Cerebellar cortex (tissue), 1 donor: Measurements from ENCODE around the gene NKTR.

ENCODE experiments used
- DNase-seq: peaks from one replicate; pipeline ENCODE4 v3.0.0-alpha.2; 2015; ENCODE audit warnings: low spot score

Gene NKTR

DNA sequence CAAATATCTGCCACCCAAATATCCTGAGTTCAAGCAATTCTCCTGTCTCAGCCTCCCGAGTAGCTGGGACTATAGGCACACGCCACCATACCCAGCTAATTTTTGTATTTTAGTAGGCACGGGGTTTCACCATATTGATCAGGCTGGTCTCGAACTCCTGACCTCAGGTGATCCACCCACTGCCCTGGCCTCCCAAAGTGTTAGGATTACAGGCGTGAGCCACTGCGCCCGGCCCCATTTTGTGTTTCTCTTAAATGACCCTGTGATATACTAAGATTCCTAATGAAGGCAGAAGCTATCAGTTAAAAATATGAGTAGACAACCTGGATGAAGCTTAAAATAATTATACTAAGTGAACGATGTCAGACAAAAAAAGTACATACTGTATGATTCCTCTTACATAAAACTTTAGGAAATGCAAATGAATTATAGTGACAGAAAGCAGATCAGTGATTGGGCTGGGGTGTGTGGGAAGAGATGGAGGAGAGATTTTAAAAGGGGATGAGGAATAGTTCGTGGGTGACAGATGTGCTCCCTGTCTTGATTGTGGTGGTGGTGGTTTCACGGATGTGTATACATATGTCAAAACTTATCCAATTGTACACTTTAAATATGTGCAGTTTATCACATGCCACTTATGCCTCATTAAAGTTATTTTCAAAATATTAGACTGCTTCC lies 81.0 kb downstream of the NKTR start:
- DNase-seq, result no peak

DNA sequence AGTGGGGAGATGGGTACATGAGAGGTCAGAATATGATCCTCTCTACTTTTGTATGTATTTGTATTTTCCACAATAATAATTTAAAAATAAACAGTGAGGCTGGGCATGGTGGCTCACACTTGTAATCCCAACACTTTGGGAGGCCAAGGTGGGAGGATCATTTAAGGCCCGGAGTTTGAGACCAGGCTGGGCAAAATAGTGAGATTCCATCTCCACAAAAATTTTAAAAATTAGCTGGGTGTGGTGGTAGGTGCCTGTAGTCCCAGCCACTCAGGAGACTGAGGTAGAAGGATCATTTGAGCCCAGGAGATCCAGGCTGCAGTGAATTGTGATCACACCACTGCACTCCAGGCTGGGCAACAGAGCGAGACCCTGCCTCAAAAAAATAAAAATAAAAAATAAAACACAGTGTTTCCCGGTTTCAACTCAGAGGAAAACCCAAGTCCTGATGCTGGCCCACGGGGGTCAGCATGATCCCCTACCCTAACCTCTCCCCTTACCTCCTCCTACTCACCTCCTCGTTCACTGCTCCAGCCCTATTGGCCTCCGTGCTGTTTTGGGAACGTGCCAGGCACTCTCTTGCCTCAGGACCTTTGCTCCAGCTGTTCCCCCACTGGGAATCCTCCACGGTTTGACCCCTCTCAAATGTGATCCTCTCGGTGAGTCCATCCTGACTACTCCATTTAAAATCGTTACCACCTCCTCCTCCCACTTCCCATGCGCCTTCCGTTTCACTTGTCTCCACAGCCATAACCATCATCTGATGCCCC lies 82.0 kb downstream of the NKTR start:
- no peak for DNase-seq

DNA sequence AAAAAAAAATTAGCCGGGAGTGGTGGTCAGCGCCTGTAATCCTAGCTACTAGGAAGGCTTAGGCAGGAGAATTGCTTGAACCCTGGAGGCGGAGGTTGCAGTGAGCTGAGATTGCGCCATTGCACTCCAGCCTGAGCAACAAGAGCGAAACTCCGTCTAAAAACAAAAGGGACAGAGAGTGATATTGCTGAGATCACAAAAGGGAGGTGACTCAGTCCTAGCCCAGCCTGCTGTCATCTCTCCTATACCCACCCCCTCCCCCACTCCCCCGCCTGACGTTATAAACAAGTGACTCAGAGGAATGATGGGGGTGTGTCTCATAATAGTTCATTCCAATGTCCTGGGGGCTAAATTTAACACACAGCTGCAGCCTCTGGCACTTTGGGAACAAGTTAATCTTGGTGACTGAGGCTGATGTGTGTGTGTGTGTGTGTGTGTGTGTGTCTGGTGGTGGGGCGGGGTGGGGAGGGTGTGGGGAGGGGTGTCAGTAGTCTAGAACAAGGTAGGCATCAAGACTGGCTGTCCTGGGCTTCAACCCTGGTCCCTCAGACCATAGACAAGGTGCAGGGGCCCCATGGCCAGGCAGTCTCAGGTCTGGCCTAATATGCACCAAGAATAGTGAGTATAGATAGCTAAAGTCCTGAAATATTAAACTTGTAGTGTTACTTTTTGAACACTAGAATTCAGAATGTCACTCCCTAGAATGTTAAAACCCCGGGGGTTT lies 83.6 kb downstream of the NKTR start:
- DNase-seq, result no peak

DNA sequence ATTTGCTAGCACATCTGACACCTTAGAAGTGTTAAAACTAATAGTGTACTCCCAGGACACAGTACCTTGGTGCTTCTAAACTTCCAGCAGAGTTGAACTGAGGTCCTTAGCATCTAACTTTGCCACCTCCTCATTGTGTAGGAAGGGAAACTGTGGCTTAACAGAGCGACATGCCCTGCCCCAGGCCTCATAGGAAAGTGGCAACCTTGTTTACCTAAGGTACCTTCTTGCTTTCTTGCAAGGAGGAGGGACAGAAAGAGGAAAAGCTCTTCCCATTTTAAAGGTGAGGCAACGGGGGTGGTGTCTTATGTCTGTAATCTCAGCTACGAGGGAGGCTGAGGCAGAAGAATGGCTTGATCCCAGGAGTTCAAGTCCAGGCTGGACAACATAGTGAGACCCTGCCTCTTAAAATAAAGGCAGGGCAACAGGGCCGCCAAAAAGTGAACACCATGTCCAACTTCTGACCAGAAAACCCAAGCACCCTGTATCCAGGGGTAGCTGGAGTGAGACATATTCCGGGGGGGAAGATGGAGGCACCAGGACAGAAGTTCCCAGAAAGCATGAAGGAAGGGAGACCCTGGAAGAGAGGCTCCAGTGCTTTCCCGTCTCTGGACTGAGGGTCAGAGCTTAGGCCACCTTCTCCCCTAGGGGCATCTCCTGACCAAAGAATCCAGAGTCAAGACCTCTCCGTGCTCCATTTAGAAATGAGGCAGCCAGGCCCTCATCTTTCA lies 84.3 kb downstream of the NKTR start:
- DNase-seq, result no peak

DNA sequence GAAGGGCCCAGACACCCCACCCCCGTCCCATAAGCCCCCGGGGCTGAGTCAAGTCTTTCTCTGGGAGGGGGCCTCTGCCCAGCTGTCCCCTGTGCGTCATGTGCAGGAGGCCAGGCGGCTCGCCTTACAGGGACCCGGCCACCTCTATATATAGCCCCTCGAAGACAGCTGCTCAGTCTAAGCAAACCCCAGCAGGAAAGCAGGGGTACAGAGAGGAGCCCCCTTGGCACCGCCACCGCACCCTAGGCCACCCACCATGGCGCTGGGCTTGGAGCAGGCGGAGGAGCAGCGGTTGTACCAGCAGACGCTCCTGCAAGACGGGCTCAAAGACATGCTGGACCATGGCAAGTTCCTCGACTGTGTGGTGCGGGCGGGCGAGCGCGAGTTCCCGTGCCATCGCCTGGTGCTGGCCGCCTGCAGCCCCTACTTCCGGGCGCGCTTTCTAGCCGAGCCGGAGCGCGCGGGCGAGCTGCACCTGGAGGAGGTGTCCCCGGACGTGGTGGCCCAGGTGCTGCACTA lies 84.9 kb downstream of the NKTR start, which contains the start of gene KLHL40:
Gene KLHL40, plus strand, starts transcription at position 175 of the 519 bp plus-strand sequence. Its CDS starts 82 bp downstream, at position 257.
- no peak for DNase-seq

DNA sequence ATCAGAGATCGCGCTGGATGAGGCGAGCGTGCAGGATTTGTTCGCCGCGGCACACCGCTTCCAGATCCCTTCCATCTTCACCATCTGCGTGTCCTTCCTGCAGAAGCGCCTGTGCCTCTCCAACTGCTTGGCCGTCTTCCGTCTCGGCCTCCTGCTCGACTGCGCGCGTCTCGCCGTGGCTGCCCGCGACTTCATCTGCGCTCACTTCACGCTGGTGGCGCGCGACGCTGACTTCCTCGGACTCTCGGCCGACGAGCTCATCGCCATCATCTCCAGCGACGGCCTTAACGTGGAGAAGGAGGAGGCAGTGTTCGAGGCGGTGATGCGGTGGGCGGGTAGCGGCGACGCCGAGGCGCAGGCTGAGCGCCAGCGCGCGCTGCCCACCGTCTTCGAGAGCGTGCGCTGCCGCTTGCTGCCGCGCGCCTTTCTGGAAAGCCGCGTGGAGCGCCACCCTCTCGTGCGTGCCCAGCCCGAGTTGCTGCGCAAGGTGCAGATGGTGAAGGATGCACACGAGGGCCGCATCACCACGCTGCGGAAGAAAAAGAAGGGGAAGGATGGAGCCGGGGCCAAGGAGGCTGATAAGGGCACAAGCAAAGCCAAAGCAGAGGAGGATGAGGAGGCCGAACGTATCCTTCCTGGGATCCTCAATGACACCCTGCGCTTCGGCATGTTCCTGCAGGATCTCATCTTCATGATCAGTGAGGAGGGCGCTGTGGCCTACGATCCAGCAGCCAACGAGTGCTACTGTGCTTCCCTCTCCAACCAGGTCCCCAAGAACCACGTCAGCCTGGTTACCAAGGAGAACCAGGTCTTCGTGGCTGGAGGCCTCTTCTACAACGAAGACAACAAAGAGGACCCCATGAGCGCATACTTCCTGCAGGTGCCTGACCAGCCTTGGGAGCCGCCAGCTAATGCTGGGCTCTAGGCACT lies 85.7 kb downstream of the NKTR start:
- DNase-seq, result no peak

DNA sequence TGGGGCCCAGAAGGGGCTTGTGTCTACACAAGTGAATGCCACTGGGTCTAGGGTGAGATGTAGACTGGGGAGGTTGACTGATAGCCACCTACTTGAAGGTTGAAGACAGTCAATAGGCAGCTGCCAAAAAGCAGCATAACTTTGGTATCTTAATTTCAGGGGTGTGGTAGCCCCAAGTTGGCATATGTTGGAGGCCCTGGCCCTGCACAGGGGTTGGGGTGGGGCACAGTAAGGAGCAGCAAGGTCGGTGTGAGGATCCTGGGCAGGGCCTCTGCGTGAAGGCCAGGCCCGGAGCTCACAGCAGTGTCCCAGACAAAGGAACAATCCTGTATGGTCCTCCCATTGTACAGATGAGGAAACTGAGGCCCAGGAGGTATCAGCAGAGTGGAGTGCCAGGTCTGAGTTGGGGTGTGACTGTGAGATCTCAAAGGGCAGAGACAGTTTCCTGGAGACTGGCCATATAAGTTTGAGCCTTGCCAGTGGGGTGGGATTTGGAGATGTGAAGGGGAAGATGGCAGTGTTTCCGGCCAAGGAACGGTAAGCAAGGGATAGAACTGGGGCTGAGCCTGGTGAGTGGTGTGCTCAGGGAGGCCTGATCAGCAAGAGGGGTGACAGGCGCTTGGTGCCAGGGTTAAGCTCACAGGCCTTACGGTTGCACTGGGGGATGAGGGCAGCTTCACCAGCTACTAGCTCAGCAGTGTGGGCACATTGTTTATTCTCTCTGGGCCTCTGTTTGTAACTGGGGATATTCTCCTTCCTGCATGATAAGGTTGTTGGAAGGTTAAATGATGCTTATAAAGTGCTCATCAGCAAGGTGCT lies 86.6 kb downstream of the NKTR start:
- DNase-seq, result no peak

DNA sequence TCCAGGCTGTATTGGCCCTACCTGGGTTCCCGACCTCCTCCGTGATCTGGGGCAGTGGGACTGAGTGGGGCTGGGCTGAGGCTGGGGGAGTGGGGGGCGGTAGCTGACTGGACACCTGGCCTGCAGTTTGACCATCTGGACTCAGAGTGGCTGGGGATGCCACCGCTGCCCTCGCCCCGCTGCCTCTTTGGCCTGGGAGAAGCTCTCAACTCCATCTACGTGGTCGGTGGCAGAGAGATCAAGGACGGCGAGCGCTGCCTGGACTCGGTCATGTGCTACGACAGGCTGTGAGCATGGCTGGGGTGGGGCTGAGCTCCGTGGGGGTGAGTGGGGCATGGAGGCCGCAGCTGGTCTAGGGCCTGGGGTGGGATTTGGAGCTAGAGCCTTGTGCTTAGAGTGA lies 87.5 kb downstream of the NKTR start:
- no peak for DNase-seq

DNA sequence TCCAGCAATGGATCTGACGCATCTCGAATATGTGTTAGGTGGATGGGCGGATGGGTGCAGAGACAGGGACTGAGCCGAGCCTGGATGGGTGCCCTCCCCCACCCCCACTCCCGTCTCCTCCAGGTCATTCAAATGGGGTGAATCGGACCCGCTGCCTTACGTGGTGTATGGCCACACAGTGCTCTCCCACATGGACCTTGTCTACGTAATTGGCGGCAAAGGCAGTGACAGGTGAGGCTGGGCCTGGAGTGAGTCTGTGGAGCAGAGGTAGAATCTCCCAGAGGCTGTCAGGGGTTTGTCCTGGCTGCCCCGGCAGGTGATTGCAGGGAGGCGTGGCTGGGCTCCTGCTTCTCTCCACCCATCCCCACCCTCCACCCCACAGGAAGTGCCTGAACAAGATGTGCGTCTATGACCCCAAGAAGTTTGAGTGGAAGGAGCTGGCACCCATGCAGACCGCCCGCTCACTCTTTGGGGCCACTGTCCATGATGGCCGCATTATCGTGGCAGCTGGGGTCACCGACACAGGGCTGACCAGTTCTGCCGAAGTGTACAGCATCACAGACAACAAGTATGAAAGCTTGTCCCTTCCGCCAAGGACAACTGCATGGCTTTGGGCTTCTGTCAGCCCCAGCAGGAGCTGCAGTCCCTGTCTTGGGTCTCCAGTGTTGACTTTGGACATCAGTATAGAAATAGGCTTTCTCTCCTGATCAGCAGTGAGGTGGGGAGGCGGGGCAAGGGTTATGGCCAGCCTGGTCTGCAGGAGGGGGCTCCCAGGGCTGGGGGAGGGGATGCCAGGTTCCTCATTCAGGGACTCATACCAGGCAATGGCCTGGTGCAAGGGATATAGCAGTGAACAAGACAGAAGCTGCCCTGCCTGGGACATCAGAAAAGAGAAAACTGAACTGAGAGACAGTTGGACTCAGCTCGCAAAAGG lies 88.3 kb downstream of the NKTR start:
- no peak for DNase-seq

DNA sequence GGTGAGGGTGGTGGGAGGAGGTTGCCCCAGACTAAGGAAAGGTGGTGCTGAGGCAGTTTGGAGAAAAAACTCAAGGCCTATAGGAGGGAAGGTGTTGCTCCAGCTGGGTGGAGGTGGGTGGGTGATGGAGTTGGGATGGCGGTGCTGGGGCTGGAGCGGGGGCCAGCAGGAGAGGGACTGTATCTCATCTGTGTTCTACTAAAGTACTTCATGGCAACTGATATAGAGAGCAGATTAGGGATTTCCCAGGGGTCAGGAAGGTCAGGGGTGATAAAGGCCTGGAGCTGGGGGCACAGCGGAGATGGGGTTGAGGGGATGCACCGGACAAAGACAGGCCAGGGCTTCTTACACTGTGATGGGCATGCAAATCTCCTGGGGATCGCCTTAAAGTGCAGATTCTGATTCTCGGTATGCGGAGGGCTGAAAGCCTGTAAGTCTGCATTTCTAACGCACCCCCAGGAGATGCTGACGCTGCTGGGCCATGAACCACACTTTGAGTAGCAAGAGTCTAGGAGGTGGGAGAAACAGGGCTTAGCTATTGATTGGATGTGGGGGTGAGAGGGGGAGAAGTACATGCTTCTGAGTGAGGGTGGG lies 89.0 kb downstream of the NKTR start:
- no peak for DNase-seq

DNA sequence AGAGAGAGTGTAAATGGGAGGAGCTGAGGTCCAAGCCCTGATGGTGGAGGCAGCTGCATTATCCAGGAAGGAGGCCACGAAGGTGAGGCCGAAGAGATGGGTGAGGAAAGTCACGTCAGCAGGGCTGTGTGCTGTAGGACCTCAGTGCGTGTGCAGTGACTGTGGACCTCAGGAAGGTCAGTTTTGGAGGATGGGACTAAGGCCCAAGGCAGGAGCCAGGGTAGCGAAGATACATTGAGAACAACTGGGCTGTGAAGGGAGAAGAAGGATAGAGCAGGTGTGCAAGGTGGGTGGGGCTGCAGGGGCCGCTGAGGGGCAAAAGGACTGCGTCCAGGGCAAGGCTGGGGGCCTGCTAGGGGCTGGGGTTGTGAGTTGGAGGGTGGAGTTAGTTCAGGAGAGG lies 89.7 kb downstream of the NKTR start:
- DNase-seq, result no peak

DNA sequence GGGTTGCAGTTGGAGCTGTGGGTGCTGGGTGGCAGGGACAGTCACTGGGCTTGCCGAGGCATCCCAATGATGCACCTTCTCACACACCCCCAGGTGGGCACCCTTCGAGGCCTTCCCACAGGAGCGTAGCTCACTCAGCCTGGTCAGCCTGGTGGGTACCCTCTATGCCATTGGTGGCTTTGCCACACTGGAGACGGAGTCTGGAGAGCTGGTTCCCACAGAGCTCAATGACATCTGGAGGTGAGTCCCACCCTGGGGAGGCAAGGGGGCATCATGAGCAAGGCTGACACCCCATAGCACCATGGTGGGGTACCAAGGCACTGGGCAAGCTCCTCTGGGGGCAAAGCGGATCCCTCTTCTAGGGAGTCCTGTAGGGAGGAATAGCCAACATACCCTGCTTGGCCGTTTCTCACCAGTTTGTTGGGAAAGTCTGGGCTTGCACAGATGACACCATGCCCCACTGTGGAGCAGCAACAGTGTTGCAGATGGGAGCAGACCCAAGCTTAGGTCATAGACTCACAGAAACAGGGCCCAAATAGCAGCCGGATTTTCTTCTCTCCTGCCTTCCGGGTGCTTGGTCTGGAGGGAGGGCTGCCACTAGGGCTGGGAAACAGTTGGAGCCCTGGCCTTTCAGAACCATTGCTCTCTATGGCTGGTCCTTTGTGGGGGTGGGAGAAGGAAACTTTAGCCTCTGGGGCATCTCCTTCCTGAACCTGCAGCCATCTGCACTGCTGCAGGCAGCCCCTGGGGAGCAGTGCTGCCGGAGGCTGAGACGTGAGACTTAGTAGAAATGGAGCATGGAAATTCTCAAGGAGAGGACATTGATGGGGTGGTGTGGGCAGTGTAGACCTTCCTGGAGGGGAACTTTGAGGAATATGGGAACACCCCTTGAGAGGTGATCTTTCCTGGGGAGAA lies 90.5 kb downstream of the NKTR start:
- DNase-seq, result no peak

DNA sequence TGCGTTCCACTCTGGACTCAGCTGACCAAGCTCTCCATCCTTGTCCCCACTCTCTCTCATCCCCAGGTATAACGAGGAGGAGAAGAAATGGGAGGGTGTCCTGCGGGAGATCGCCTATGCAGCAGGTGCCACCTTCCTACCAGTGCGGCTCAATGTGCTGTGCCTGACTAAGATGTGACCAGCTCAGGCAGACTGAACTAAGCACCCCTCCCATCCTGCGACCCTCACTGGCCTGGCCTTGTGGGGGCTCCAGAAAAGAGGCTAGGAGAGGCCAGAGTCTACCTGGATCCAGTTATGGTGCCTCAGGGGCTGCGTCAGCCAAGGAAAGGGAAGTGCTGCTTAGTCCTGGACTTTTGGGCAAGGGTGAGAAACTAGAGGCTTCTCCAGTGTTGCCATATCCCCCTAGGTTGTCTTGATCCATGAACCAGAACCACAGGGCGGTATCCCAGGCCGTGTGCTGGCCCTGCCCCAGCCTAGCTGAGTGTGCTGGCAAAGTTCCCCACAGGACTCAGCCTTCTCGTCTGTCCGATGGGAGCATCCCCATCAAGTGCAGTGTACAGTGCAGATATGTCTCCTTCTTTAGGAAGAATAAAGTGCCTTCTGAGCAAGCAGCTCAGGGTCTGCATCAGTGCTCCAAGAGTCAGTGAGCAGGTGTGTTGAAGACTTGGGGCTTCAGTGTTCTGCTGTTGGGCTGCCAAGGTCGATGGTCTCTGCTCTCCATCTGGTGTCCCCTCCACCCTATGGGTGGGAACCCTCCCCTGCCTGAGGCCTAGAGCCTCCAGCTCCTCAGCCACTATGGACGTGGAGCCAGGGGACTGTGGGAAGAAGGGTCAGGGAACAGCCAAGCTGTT lies 91.6 kb downstream of the NKTR start:
- DNase-seq, result no peak

DNA sequence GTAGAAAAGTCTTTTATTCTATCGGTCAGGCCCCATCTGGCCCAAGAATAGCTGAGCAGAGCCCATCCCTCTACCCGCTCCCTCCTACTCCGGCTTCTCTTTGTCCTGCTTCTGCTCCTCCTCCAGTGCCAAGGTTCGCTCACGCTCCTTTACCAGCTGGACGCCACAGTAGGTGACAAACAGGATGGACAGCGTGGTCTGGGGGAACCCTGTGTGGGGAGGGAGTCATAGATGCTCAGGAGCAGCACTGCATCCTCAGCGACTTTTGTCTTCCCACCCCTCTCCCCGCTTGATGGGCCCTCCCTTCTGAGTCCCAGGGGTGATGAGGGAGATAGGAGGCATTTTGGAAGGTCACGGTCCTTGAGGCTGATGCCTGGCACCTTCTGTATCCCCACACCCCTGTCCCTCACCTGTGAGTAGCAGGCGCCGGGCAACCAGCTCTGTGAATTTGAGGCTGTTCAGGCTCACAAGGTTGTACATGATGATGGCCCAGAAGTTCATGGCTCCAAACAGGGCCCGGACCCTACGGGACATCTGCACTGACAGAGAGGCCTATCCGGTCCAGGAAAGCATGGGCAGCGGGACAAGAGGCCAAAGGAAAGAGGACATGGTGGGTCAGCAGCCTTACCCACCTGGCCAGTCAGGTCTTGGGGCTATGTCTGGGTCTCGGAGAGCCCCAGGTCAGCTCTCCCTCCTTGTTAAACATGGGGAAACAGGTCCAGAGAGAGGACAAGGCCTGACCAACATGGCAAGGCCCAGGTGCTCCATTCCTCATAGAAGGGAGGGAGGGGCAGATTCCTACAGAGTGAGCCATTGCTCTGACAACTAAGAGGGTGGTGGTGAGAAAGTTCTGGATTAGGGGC lies 92.4 kb downstream of the NKTR start:
- no peak for DNase-seq

DNA sequence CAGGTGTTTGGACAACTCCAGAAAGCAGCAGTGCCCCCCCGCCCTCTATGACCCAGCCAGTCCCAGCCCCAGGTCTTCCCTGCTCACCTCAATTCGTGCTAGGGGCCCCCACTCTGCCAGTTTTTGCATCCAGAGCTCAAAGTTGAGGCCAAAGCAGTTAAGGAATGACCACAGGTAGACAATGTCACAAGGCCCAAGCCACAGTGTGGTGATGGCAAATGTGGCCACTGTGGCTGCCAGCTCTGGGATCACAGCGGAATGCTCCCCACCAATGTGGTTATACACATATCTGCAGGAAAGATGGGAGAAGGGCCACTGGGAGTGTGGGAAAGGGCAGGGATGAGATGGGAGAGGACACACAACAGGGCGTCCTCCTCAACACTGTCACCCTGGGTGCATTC lies 93.0 kb downstream of the NKTR start:
- DNase-seq, result no peak
